Measurements from ENCODE around the gene CFAP47.
"Not testable (repeated sequence)": the region's sequence is repeated elsewhere in the genome, so short reads cannot be mapped to it uniquely, and the experiment has no call there.

CFAP47 gene

DNA sequence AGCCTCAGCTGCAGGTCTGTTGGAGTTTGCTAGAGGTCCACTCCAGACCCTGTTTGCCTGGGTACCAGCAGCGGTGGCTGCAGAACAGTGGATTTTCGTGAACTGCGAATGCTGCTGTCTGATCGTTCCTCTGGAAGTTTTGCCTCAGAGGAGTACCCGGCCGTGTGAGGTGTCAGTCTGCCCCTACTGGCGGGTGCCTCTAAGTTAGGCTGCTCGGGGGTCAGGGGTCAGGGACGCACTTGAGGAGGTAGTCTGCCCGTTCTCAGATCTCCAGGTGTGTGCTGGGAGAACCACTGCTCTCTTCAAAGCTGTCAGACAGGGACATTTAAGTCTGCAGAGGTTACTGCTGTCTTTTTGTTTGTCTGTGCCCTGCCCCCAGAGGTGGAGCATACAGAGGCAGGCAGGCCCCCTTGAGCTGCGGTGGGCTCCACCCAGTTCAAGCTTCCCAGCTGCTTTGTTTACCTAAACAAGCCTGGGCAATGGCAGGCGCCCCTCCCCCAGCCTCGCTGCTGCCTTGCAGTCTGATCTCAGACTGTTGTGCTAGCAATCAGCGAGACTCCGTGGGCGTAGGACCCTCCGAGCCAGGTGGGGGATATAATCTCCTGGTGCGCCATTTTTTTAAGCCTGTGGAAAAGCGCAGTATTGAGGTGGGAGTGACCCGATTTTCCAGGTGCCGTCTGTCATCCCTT is 315.4 kb downstream of the CFAP47 start:
- not testable (repeated sequence) for DNase-seq (ENCODE audit: low spot score)

DNA sequence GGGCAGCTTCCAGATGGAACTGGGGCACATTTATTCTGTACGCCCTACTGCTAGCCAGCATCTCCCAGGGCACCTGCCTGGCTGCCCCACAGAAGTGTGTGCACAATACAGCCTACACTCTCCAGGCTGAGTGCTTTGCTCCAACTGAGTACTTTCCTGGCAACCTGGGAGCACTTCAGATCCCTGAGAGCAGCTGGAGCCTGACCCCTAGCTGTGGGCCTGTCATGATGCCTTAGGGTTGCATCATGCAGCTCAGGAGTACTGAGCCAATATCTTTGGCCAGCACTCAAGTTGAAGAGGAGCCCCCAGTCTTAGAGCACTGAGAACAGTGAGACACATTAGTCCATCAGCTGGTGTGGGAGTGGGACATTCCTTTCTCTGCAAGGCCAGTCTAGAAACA is 321.9 kb downstream of the CFAP47 start:
- DNase-seq (ENCODE audit: low spot score) = no peak

- DNase-seq (ENCODE audit: low spot score) = no peak
Measured at GRCh38 chrX:36266155-36266554, 346.6 kb downstream of the CFAP47 start.

GRCh38 chrX:36310136-36310535 is 390.6 kb downstream of the CFAP47 start:
- DNase-seq (ENCODE audit: low spot score) = no peak

DNA sequence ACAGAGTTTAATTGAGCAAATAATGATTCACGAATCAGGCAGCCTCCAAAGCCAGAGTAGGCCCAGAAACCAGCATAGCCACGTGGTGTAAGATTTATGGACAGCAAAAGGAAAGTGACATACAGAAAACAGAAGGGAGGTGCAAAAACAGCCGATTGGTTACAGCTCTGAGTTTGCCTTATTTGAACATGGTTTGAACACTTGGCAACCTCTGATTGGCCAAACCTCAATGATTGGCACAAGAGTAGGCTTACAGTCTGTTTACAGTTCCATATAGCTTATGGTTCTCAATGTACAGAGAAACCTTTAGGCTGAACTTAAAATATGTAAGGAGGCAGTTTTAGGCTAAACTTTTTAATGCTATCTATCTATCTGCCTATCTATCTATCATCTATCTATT is 394.8 kb downstream of the CFAP47 start:
- DNase-seq (ENCODE audit: low spot score) = no peak

DNA sequence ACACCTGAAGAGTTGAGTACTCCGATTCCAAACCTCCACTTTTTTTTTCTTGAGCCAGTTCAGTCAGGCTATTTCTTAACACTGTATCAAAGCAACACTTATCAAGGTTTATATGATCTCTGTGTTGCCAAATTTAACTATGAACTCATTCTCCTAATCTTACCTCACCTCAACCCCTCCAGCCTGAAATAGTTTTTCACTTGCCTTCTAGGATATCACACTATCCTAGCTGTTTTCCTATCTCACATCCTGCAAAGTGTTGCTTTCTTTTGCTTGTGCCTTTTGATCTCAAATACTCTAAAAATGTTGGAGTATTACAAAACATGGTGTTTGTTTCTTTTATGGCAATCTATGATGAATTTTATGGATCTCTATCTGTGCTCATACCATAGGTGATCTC is 415.0 kb downstream of the CFAP47 start:
- DNase-seq (ENCODE audit: low spot score) = no peak

DNA sequence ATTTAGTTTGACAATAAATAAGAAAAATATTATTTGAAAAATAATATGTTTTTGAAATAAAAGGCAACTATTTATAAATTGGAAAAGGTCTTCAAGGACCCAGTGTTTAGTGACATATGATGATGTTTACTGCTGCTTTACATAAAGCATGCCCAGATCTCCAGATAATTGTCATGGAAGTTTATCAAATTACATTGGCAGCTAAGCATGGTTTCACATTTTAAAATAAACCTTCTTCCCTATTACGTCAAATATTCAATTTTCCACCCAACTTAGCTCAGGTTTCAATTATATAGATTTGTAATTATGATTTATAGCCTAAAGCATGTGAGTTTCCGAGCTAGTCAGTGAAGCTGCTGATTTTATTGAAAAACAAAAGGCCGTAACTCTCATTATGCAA is 417.2 kb downstream of the CFAP47 start:
- no peak for DNase-seq (ENCODE audit: low spot score)

- DNase-seq (ENCODE audit: low spot score) = no peak
Measured at GRCh38 chrX:36344301-36344700, 424.8 kb downstream of the CFAP47 start.

GRCh38 chrX:36348509-36348908 is 429.0 kb downstream of the CFAP47 start:
- DNase-seq (ENCODE audit: low spot score) = no peak

DNA sequence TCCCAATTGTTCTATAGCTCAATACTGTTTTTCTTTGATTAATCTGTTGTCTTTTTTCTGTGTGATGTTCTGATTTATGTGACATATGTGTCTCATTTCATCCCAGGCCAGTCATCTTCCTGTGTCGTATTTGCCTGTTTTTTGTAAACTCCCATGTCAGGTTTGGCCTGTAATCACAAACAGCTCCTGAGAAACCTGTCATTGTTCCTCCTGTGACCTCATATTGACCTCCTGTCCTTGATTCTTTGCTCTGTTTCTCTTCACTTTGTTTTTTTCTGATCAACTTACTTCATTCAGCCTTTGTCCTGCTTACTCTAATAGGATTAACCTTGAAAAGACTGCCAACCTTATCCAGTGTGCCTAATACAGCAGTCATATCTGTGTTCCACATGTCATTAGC is 438.3 kb downstream of the CFAP47 start:
- no peak for DNase-seq (ENCODE audit: low spot score)

GRCh38 chrX:36364262-36364661 is 444.7 kb downstream of the CFAP47 start:
- DNase-seq (ENCODE audit: low spot score) = no peak

GRCh38 chrX:36383495-36383894 is 464.0 kb downstream of the CFAP47 start:
- no peak for DNase-seq (ENCODE audit: low spot score)

- no peak for DNase-seq (ENCODE audit: low spot score)
Measured at GRCh38 chrX:36388901-36389300, 469.4 kb downstream of the CFAP47 start.

DNA sequence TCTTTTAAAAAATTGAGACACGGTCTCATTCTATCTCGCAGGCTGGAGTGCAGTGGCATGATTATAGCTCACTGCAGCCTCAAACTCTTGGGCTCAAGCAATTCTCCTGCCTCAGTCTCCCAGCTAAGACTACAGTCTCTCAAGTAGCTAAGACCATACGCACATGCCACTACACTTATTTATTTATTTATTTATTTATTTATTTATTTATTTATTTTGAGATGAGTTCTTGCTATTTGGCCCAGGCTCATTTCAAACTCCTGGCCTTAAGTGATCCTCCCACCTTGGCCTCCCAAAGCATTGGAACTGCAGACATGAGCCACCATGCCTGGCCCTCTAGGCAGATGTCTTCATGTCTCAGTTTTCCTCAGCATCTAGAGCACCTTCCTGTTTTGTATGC is 482.2 kb downstream of the CFAP47 start:
- DNase-seq (ENCODE audit: low spot score) = no peak

- no peak for DNase-seq (ENCODE audit: low spot score)
Measured at GRCh38 chrX:36407836-36408235, 488.3 kb downstream of the CFAP47 start.

GRCh38 chrX:36414056-36414455 is 494.5 kb downstream of the CFAP47 start:
- no peak for DNase-seq (ENCODE audit: low spot score)

DNA sequence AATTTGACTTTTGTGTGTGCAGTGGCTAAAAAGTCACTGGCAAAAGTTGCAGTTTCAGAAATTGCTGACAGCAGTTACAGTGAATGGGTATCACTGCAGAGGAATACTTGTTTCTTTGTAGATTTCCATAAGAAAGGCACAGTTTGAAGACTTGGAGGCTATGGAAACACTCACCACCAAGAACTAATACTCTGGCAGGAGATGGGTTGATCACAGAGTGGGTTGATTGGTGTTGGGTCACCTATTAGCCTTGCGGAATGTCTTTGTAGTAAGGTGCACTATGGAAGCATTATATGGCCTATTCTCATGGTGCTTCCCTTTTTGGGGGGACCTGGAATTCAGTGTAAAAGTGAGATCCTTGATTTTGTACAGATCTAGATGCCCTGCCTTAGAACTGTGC is 502.8 kb downstream of the CFAP47 start:
- no peak for DNase-seq (ENCODE audit: low spot score)

DNA sequence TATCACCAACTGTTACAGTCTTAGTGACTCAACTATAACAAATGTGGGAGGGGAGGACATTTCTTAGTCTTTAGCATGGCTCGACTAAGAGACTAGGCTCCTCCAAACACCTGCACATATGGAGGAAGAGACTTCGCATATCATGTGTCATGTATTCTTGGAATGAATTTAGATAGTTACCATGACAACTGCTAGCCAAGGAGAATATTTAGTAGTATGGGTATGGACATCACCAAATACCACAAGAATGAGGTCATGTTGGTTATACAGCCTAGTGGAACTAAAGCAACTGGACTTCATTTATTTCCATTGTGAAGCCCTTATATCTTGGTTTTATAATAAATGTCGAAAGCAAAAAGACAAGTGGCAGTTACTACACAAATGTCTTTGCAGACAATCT is 512.3 kb downstream of the CFAP47 start:
- no peak for DNase-seq (ENCODE audit: low spot score)

- DNase-seq (ENCODE audit: low spot score) = no peak
Measured at GRCh38 chrX:36434522-36434921, 515.0 kb downstream of the CFAP47 start.
